Raji (cell line): ENCODE measurements around the gene NUDT1.

ENCODE experiments used
- POLR2A ChIP-seq: IDR thresholded peaks from 2 replicates; pipeline ENCODE4 v1.6.1; 2011; ENCODE audit warnings: low read depth, low read length, control low read depth; ENCODE audit not compliant: insufficient read depth

The NUDT1 gene

DNA sequence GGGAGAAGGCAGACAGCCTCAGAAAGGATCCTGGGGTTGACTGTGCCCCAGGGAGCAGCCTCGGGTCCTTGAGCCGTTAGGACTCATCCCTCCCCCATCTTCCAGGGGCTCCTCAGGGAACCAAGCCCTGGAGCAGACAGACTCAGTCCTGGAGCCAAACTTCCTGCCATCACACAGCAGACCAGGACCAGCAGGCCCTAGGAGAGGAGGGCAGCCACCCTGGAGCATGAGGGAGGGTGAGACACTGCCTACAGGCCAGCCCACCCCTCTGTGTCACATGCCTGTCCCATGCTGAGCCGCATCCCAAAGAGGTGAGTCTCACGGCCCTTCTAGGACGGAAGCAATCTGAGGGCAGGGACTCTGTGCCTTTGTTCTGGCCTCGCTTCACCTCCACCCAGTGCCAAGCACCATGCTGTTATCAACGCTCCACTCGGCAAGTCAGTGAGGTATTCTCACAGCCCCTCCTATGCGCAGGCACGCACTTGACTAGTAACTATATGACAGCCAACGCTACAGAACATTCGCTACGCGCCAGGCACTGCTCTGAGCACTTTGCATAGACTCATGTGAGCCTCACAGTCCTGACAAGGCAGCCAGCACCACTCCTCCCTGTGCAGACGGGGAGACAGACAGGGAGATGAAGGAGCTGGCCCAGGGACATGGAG is 28.3 kb upstream of the NUDT1 start:
- TF ChIP-seq POLR2A, result no peak

DNA sequence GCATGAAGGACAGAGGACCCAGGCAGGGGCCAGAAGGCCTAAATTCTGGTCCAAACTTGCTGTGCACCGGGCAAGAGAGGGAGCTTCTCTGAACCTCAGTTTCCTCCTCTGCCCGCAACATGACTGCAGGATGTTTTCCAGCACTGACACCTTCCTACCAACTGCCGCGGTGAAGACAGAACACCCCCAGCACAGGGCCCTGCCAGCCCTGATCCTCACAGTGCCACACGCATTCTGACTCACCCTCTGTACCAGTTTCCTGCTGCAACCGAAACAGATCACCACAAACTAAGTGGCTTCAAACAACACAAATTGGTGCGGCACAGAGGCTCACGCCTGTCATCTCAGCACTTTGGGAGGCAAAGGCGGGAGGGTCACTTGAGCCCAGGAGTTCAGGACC is 27.4 kb upstream of the NUDT1 start:
- TF ChIP-seq POLR2A, result no peak

DNA sequence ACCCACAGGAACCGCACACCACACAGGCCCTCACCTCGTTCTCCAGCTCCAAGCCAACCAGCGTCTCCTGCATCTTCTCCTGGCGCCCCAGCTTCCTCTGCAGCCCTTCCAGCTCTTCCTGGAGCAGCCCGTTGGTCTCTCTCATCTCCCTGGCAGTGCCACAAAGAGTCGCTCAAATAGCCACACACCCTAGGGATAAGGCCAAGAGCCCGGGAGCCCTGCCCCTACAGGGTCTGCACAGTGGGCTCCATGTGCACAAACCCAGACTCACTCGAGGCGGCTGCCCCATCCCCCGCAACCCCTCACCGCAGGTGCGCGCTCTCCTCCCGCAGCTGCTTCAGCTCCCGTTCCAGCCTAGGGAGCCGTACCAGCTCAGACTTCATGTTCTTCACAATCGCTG is 26.2 kb upstream of the NUDT1 start:
- TF ChIP-seq POLR2A, result no peak

DNA sequence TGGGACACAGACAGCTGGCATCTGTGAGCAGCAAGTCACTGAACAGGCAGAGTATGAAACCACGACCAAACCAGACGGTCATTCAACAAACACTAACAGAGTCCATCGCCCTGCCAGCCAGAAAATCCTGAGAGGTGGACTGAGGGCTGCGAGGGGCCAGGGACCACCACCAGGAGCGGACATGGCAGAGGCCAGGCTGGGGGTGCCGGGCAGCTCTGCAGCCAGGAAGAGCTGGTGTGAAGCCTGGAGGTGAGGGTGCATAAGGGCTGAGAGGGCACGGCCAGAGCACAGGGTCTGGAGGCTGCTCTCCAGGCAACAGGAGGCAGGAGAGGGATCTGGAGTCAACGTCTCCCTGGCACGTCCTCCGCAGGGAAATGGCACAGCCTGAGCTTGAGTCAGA is 24.8 kb upstream of the NUDT1 start:
- TF ChIP-seq POLR2A, result no peak

DNA sequence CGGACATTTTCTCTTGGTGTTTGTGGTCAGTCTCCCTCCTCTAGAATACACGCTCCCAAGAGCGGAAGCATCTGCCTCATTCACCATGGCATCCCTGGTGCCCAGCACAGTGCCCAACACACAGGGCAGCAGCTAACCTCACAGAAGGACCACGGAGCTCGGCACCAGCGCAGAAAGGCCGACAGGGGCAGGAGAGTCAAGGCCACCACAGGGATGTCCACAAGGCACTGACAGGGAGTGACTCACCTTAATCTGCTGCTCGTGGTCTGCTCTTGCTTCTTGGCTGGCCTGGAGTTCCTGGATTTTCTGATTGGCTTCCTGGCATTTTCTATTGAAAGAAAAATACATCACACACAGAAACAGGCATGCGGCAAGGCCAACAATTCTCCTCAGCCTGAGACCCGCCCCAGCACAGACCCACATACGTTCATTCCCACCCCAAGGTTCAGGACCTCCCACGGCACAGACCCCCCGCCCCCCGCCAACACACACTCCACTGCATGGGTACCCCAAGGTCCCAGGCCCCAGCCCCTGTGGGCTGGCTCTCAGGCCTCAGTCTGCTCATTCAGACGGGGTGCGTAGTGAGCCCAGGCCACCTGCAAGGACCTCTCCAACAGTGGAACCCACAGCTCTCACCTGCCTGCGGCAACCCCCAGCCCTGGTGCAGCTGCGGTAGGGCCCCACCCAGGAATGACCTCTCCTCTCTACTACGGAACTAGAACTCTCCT is 24.1 kb upstream of the NUDT1 start:
- TF ChIP-seq POLR2A, result no peak

DNA sequence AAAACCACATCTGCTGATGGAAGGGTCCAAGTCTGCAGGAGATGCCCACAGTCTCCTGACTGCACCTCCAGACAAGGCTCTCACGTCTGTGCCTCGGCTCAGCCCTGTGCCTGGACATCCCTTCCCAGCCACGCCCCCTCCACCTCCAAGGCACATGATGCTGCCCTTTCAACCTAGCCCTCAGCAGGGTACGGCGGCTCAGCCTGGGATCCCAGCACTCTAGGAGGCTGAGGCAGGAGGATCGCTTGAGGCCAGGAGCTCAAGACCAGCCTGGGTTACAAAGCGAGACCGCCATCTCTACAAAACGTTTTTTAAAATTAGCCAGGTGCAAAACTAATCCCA is 23.6 kb upstream of the NUDT1 start:
- TF ChIP-seq POLR2A, result no peak

DNA sequence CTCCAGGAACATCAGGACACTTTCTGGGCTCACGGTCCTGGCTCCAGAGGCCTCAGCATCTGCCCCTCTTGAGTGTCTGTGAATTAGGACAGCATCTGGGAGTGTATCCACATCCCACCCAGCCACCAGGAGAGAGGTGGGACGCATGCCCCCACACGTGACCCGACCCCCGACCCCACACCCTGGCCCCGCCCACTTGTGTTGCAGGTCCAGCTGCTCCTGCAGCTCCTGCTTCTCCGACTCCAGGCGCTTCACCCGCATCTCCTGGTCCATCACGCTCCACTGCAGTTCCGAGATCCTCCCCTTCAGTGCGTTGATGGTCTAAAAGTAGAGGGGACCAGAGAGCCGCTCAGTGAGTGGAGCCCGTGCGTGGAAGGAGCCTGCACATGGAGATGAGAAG is 22.9 kb upstream of the NUDT1 start:
- TF ChIP-seq POLR2A, result no peak

DNA sequence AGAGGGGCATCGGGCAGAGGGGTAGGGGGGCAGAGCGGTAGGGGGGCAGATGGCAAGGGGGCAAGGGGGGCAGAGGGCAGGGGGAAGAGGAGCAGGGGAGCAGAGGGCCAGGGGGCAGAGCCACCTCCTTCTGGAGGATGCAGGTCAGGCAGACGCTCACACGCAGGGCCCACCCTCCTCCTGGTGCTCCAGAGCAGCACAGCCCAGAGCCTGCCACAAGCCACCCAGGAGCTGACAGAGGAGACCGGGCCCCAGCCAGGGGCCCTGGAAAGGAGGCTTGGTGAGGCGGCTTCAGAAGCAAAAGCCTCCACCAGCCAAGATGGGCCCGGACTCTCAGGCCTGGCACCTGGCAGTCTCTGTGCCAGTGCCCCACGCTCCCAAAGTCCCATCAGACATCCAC is 22.4 kb upstream of the NUDT1 start:
- TF ChIP-seq POLR2A, result no peak

DNA sequence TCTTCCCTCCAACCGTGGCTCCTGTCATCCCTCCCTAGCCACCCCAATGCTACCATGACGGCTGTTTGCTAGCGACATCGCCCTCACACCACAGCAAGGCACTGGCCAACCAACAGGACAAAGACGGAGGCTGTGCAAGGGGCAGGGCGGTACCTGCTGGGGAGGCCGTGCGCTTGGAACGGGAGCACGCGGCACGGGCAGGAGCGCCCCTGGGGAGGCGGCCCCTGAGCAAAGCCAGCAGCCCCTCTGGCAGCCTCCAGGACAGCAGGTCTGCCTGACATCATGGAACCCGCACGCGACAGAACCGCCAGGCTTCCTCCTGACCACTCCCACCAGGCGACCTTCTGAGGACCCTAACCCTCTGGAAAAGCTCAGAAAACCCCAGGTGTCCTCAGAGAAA is 22.0 kb upstream of the NUDT1 start:
- TF ChIP-seq POLR2A, result no peak

DNA sequence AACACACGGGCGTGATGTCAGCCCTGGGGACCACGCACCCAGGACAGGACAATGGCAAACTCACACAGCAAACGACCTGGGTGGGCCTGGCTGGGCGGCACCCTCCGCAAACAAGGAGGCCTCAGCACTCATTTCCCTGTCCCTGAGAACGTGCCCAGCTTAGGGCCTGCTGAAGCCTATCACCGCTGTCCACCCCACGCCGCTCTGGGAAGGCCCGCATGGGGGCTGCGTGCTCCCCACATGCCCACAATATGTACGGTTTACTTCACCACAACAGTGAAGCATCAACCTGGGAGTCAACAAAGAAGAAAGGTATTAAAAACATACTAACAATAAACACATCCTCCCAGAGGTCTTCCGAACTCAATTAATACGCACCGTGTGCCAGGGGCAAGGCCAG is 21.5 kb upstream of the NUDT1 start:
- TF ChIP-seq POLR2A, result no peak

DNA sequence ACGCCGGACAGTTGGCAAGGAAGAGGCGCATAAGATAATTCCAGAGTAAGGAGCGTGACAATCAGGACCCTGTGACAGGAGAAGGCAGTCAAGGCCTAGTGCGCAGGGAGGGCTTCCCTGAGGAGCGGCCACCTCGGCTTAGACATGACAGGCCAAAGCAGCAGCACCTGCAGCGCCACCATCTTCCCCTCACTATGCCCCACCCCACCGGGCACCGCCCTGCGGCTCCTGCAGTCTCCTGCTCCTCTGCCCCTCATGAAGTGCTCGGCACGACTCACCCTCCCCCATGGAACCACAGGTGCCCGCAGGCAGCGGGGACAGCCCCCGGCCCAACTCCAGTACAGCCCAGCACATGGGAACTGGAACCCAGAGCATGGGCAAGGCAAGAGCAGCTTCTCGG is 21.1 kb upstream of the NUDT1 start:
- TF ChIP-seq POLR2A, result no peak

DNA sequence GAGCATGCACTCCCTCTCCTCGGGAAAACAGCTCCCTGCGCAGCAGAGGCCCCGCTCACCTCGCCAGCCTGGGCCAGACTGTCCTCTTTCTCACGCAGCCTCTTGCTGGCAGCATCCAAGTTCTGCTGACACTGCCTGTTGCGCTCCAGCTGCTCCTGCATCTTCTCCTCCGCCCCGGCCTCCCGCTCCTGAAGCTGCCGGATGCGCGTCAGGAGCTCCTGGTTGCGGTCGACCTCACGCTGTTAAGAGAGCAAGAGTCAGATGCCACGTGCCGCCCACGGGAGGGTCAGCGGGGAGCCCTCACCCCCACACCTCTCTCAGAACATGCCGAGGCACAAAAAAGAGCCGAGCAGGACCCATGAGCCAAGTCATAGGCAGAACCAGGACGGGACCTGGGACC is 19.5 kb upstream of the NUDT1 start:
- no peak for TF ChIP-seq POLR2A

DNA sequence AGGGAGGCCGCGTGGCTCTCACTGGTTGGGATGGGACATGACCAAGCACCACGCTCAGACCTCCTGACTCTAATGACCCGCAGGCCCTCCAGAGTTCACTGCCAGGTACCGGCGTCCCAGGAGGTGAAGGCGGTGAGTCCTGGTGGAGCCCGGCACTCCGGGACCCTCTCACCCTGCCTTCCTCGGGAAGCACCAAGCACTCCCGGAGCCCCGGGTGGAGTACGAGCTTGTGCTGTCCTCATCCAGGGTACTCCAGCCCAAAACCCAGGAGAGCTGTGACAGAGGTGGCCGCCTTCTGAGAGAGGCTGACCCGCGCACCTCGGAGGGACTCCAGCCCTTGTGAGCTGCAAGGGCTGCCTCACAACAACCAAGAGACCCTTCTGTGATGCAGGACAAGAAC is 18.7 kb upstream of the NUDT1 start:
- TF ChIP-seq POLR2A, result no peak

DNA sequence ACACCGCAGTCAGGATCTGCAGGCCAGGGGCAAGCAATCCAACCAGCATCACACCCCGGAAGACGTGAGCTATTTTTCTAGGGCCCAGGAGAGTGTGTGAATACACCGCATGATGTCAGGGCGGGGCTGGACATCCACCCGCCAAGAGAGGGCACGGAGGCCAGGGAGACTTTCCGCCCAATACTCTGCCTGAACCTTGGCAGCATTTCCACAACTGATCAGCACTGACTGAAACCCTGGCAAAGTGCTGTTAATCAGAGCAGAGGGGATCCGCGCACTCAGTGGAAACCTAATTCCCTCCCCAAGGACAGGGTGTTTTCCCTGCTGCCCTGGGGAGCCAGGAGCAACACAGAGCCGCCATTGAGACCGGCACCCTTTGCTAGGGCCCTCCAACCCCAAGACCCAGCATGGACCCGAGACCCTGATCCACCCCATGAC is 17.5 kb upstream of the NUDT1 start:
- TF ChIP-seq POLR2A, result no peak

DNA sequence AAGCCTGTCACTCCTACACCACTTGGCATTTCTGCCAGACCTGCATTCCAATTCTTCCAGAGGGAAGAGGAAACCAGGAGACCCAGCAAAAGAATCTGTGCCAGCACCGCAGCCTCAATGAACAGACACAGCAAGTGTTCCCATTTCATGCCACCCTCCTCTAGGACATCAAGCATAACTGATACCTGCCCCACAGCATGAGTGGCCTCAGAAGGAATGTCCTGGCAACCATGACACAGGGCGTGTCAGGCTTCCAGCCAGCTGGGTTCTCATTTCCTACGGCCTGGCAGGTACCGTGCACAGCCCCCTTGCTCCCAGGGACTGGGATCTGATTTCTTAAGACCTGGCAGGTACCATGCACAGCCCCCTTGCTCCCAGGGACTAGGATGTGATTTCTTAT is 17.1 kb upstream of the NUDT1 start:
- TF ChIP-seq POLR2A, result no peak

DNA sequence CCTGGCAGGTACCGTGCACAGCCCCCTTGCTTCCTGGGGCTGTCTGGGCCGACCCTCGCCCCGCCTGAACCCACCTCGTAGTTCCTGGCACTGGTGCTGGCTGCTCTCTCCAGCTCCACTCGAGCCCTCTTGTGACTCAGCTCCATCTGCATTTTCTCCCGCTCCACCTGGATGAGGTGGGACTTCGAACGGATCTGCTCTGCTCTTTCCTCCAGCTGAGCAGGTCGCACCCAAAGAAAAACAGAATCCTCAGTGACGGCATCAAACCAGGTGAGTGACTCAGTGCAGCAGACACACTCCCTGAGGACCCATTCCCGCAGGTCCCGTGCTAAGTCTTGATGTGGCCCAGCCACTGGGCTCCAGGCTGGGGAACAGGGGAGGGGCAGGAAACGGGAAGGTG is 16.7 kb upstream of the NUDT1 start:
- TF ChIP-seq POLR2A, result no peak

DNA sequence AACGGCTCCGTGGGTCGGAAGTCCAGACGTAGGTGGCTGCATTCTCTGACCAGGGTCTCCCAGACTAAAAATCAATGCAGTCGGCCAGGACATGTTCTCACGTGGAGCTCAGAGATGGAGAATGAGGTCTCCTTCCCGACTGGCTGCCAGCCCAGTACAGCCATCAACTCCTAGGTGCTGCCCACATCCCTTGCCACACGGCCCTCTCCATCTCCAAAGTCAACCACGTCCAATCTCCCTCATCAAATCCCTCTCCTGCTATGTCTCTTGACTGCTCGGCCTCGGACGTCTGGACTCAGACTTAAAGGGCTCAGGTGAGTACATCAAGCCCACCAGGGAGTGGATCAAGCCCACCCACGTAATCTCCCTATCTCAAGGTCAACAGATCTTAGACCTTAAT is 16.2 kb upstream of the NUDT1 start:
- no peak for TF ChIP-seq POLR2A
